Measurements from ENCODE around the gene CXorf65. TPM values are rescaled to one million over a fixed set of nuclear protein-coding genes. Genes with fewer than 3 reads are reported as not detected.

The CXorf65 gene
- total RNA-seq, 1 donor from 2014 or later: not detected

- intact Hi-C loops (cut with DNase I): no loop called here
- TF ChIP-seq CTCF (IDR thresholded peaks at IDR 0.05): no peak
These were observed 11.5 kb downstream of the CXorf65 start for GRCh38 chrX:71095033-71095432.

GRCh38 chrX:71091263-71091662, 15.3 kb downstream of the CXorf65 start:
- Histone ChIP-seq H3K36me3 (no peaks in the 10 kb centered on the region), H3K4me1 (no peaks in the 10 kb centered on the region), H3K27me3 (ENCODE audit: low read depth) (no peaks in the 10 kb centered on the region), H3K27ac (no peak overlapping the region), H3K4me3 (no peak overlapping the region), H3K9me3 (no peaks in the 10 kb centered on the region)
- intact Hi-C loops (cut with DNase I): no loop called here
- no peak for DNase-seq
- ATAC-seq: no peak
- TF ChIP-seq CTCF (IDR thresholded peaks at IDR 0.05): no peak

More at GRCh38 chrX:71095033-71095432, 11.5 kb downstream of the CXorf65 start:
- ATAC-seq: no peak
- H3K9me3 ChIP-seq: no peaks in the 10 kb centered on the region
- H3K27me3 ChIP-seq (ENCODE audit: low read depth): no peaks in the 10 kb centered on the region
- no peak for DNase-seq
- H3K4me3 ChIP-seq: peak overlapping the region; percentile 65
- H3K27ac ChIP-seq: no peak overlapping the region
- peaks cover 10% of the 10 kb centered on the region for H3K4me1 ChIP-seq
- no peaks in the 10 kb centered on the region for H3K36me3 ChIP-seq

GRCh38 chrX:71085900-71086299, 20.6 kb downstream of the CXorf65 start:
- Histone ChIP-seq H3K27ac (no peak overlapping the region), H3K27me3 (ENCODE audit: low read depth) (no peaks in the 10 kb centered on the region), H3K9me3 (no peaks in the 10 kb centered on the region), H3K36me3 (no peaks in the 10 kb centered on the region), H3K4me1 (no peaks in the 10 kb centered on the region), H3K4me3 (no peak overlapping the region)
- intact Hi-C loops (cut with DNase I): no loop called here
- ATAC-seq (no peak), DNase-seq (no peak)
- TF ChIP-seq CTCF (IDR thresholded peaks at IDR 0.05): no peak

GRCh38 chrX:71082822-71083221, 23.7 kb downstream of the CXorf65 start:
- intact Hi-C loops (cut with DNase I): no loop called here
- no peak for TF ChIP-seq CTCF (IDR thresholded peaks at IDR 0.05)
- no peak overlapping the region for H3K4me3 ChIP-seq
- no peaks in the 10 kb centered on the region for H3K9me3 ChIP-seq
- ATAC-seq: no peak
- H3K27ac ChIP-seq: no peak overlapping the region
- H3K36me3 ChIP-seq: no peaks in the 10 kb centered on the region
- no peaks in the 10 kb centered on the region for H3K4me1 ChIP-seq
- DNase-seq: no peak
- H3K27me3 ChIP-seq (ENCODE audit: low read depth): no peaks in the 10 kb centered on the region

GRCh38 chrX:71082124-71082647, 24.4 kb downstream of the CXorf65 start:
- H3K36me3 ChIP-seq: no peaks in the 10 kb centered on the region
- ATAC-seq (no peak), DNase-seq (no peak)
- H3K27ac ChIP-seq: no peak overlapping the region
- TF ChIP-seq CTCF (IDR thresholded peaks at IDR 0.05): no peak
- no peaks in the 10 kb centered on the region for H3K27me3 ChIP-seq (ENCODE audit: low read depth)
- no peaks in the 10 kb centered on the region for H3K9me3 ChIP-seq
- no peaks in the 10 kb centered on the region for H3K4me1 ChIP-seq
- intact Hi-C loops (cut with DNase I): no loop called here
- H3K4me3 ChIP-seq: no peak overlapping the region

Measured in lower lobe of right lung (tissue), 2 donors.